Measurements from ENCODE around the gene ARFGEF3.
A peak's percentile ranks its signal among the peaks of the same experiment; 100 is the strongest.

ARFGEF3 gene

DNA sequence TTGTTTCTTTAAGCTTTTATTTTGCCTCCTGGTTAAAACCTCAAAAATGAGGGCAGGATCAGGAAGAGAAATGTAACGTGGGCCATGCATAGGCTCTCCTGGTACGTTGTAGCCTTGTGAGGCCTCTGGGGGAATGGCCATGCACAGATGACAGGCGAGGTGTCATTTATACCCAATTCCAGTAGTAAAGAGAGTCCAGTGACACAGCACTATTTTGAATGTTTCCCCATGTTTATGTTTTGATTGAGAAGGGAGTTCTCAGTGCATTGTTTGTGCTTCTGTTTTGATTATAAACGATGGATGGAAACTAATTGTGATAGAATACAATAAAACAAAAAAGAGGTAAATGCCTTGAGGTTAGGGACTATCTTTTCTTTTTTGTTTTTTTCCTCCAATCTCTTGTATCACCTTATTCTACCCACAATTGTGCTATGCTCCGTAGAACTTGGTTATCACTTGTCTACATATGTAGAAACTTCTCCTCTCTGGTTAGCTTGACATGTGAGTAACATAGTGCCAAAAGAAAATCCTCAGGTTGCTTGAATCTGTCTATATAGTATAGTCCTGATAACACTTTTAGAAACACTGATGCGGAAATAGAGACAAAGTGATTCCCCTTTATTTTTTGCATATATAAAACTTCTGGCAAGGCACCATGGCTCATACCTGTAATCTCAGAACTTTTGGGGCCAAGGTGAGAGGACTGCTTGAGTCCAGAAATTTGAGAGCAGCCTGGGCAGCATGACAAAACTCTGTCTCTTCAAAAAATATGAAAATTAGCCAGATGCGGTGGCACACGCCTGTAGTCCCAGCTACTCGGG is 209.1 kb downstream of the ARFGEF3 start:
- no peak for DNase-seq

DNA sequence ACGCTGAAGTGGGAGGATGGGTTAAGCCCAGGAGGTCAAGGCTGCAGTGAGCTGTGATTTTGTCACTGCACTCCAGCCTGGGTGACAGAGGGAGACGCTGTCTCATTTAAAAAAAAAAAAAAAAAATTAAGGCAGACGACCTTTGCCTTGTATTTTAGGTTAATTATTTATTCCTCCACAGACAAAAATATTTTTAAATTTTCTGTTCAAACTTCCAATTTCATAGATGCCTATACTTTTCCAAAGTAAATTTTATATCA is 209.6 kb downstream of the ARFGEF3 start:
- no peak for DNase-seq

DNA sequence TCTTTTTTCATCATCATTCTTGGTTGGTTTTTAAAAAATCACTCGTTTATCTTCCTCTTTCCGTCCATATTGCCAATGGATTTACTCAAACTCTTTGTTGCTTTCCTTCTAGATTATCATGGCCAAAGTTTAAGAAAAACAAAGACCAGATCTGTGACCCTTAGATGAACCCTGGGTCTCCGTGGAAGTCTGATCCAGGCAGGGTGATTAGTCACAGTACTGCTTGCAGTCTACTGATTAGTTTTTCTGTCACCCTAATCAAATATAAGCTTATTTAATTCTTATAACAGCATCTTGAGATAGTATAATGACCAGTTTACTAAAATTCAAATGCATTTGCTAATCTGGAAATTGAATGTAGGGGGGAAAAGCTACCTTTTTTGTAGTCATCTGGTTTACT is 210.0 kb downstream of the ARFGEF3 start:
- no peak for DNase-seq

DNA sequence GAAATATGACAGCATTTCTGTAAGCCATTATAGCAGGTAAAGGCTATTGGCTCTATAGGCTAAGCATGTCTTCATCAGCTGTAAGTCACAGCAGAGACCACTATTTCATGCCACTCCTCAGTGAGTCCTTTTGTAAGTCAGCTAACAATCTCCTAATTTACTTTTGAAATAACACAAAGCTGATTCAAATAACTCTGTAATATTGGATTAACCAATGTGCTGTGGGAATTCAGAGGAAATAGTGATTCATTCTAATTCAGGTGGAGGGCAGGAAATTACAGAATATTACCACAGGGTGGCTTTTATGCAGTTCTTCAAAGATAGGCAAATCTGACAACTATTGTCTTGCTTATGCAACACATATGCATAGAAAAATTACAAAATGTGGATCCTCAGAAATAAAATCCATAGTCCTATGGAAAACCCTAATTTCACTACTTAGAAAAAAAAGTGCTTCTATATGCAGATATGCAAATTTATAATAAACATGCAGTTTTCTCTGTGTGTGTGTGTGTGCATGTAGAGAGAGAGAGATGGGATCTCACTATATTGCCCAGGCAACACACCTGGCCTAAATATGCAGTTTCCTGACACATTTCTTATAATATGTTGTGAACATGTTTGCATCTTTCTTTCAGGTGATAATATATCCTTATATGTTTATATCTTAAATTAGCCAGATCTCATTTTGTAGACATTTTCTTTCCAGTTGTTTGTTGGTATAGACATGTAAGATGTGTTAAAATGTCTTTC is 211.1 kb downstream of the ARFGEF3 start:
- DNase-seq = no peak

DNA sequence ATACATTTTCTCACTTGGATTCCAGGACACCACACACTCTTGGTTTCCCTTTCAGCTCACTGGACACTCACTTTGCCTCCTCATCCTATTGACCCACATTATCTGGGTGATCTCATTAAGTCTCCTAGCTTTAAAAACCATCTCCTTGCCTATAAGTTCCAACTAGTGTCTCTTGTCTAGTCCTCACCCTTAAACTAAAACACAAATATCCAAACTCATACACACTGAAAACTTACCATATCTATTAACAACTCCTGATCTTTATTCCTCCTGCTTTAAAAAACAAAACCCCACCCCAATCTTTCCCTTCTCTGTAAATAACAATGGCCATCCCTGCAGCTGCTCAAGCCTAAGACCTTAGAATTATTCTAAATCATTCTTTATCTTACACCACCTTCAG is 212.5 kb downstream of the ARFGEF3 start:
- DNase-seq = no peak

DNA sequence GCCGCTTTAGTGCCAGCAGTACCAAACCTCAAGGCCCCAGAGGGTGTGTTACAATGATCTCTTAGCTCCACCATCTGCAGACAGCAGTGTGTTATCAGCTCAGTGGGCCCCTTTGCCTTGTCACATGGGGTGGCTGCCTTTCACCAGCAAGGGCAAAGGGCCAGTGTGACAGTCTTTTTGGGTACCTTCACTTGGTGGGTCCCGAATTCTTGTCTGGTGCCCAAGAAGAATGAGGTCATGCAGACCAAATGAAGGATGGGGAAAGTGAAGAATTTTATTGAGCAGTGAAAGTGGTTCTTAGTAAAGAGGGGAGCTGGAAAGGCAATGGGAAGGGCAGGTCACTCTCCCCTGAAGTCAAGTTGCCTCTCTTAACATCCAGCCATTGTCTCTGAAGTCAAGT is 213.1 kb downstream of the ARFGEF3 start:
- DNase-seq = no peak

DNA sequence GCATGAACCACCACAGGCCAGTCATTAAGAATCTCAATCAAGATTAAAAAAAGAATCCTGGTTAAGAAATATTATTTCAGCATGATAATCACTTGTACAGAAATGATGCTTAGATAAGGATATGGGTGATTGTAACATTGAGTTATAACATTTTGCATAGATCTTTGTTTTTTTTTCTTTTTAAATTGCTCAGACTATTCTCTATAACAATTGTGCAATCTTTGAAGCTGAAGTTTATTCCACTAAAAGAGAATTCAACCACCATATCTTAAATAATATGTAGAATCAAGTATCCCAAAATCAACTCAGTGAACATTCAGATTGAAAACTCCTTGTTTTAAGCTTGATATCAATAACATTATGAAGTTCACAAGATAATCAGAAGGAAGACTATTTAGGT is 215.3 kb downstream of the ARFGEF3 start:
- no peak for DNase-seq

DNA sequence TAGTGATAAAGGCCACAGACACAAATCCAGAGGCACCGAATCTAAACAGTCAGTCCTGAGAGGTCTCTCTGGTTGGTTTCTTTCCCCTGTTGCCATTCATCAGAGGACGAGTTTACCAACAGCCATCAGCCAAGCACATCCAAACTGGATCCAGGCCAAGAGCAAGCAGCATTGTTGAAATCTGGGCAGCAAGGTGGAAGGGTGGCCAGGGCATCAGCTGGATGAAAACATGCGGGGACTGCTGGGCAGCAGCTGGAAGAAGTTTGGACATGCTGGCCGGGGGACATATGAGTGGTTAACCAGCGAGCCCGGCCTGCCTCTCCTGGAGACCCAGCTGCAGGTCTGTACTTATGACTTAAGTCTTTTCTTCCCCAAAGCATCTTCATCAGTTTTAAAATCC is 216.1 kb downstream of the ARFGEF3 start, which contains the start of gene SMIM28:
TSS of gene SMIM28 (plus strand) at position 62 of the 400 bp plus-strand sequence. CDS start at position 230, 168 bp downstream.
- no peak for DNase-seq

DNA sequence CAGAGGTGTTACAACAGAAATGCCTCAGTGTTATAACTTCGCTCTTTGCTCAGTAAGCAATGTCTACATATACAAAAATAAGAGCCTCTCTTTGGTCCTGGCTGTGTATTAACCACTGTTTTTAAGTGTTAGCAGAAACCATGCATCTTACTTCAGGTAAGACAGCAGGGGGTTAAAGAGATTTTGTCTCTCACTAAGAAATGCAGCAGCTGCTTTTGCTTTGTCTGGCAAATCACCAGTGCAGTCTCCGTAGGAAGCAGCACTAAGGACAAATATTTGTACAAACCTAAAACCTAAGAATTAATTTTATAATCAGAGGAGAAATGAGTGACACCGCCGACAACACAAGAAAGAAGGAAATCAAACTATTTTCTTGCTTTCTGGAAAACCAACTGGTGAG is 216.7 kb downstream of the ARFGEF3 start:
- no peak for DNase-seq

DNA sequence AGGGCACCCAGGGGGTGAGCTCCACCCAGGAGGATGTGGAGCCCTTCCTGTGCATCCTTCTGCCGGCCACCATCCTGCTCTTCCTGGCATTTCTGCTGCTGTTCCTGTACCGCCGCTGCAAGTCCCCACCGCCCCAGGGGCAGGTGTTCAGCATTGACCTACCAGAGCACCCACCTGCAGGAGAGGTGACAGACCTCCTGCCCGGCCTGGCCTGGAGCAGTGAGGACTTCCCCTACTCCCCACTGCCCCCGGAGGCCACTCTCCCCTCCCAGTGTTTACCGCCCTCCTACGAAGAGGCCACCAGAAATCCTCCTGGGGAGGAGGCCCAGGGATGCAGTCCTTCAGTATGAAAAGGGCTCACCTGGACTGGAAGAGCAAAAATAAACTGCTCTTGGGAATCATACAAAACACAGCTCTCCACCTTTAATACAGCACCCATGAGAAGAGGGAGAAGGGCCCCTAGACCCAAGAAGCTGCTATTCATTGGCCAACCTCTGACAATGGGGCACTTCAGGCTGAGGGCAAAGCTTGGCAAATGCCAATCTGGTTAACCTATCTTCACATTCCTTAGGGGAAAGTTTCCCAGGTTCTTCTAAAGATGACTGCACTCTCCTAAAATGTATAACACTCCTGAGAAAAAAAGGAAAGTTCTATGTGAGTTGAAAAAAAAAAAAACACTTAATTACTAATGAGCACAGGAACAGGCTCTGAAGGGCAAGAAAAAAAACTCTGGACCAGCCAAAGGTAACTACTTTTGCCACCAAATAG is 220.9 kb downstream of the ARFGEF3 start:
- DNase-seq = no peak

DNA sequence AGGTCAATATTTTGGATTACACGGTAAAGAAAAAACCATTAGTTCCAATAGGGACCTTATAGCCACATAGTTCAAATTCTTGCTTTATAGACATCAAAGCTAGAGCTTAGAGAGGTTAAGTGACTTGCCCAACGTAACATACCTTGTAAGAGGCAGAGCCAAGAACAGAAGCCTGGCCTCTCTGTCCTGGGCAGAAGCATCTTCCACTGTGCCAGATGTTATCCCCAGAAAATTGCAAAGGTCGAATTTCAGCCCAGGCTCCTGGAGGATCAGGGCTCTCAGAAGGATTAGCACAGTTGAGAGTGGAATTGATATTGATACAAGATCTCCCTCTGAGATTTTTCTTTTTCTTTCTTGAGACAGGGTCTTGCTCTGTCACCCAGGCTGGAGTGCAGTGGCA is 222.0 kb downstream of the ARFGEF3 start:
- no peak for DNase-seq

DNA sequence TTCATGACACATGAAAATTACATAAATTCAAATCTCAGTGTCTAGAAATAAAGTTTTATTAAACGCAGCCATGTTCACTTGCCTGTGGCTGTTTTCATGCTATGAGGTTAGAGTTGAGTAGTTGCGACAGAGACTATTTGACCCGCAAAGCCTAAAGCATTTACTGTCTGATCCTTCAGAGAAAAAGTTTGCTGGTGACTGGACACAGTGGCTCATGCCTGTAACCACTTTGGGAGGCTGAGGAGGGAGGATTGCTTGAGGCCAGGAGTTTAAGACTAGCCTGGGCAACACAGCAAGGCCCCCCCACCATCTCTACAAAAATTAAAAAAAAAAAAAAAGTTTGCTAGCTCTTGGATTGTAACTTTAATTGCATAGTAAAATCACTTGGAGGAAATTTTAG is 225.2 kb downstream of the ARFGEF3 start:
- DNase-seq = no peak

DNA sequence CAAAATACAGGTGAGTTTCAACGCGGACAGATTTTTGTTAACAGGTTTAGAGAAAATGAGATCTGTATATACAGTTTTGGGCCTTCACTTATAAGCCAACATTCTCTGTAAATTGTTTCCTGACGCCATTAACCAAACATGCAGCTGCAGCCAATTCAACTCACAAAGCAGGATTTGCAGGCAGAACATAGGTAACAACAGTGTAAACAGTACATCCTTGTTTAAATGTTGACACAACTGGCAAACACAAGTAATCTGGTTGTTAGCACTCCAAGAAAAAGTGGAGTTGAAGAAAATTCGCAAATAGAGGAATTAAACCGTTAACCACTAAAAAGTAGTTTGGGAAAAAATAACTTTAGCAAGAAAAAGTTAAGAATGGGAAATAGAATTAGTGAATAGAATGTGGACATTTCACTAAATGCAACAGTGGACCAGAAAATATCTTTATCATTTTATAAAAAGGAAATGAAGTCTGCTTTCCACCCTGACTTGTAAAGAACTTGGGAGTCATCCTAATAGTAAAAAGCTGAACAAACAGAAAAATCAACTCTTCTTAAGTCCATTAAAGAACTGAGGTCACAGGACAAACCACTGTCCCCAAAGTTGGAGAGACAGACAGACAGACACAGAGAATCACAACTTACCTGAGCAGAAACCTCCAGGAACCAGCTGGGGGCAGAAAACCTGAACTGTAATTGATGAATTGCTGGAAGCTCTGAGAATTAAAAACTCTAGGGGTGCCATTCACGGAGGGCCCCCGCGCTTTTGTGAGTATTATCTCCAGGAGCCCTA is 226.0 kb downstream of the ARFGEF3 start:
- DNase-seq = peak; percentile 33

DNA sequence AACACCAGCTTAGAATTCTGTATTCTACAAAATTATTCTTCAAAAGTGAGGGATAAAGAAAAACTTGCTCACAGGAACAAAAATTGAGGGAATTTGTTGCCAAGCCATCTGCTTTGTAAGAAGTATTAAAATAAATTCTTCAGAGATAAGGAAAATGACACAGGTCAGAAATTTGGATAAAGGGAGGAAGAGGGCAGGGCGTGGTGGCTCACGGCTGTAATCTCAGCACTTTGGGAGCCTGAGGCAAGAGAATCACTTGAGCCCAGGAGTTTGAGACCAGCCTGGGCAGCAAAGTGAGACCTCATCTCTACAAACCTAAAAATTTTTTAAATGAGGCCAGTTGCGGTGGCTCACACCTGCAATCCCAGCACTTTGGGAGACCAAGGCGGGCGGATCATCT is 227.8 kb downstream of the ARFGEF3 start:
- no peak for DNase-seq

All from NCI-H1436 (cell line).